ENCODE results near the gene MC1R. TPM values are rescaled to one million over a fixed set of nuclear protein-coding genes. Genes with fewer than 3 reads are reported as not detected.

MC1R gene
- total and polyA plus RNA-seq, 2 of the 8 experiments (the other 6 are each of a cell fraction or from before 2014, with no cell fraction given), result 2.2 to 2.9 TPM

- no peak for TF ChIP-seq CHD7 (IDR thresholded peaks at IDR 0.05; ENCODE audit: insufficient replicate concordance, low read length)
- no peak for TF ChIP-seq GTF2F1 (IDR thresholded peaks at IDR 0.05; ENCODE audit: borderline replicate concordance, low read depth, low read length)
- no peak for TF ChIP-seq SP4 (IDR thresholded peaks at IDR 0.05; ENCODE audit: low read length)
- TF ChIP-seq RNF2 (IDR thresholded peaks at IDR 0.05; ENCODE audit: borderline replicate concordance, low read depth, low read length, missing control alignments, poor library complexity, severe bottlenecking), result no peak
- TF ChIP-seq CREB1 (IDR thresholded peaks at IDR 0.05), result no peak
- TF ChIP-seq TBP (IDR thresholded peaks at IDR 0.05; ENCODE audit: low read depth, low read length), result no peak
- no peak for TF ChIP-seq SP2 (IDR thresholded peaks at IDR 0.05; ENCODE audit: low read length)
- TF ChIP-seq BCL11A (IDR thresholded peaks at IDR 0.05; ENCODE audit: low read depth in 2 of 2, low read length in 2 of 2), result no peak
- no peak for TF ChIP-seq SAP30 (IDR thresholded peaks at IDR 0.05; ENCODE audit: insufficient read depth, insufficient replicate concordance, low read length)
- no peak for TF ChIP-seq NANOG (IDR thresholded peaks at IDR 0.05; ENCODE audit: insufficient read depth, low read depth, low read length, poor library complexity, severe bottlenecking)
- TF ChIP-seq SIX5 (IDR thresholded peaks at IDR 0.05; ENCODE audit: low read depth, low read length), result no peak
- TF ChIP-seq TCF12 (IDR thresholded peaks at IDR 0.05; ENCODE audit: low read depth, low read length), result no peak
These were observed 12.7 kb downstream of the MC1R start (continued) for GRCh38 chr16:89931305-89931896.
